ENCODE data around the gene C4orf51.

The C4orf51 gene

DNA sequence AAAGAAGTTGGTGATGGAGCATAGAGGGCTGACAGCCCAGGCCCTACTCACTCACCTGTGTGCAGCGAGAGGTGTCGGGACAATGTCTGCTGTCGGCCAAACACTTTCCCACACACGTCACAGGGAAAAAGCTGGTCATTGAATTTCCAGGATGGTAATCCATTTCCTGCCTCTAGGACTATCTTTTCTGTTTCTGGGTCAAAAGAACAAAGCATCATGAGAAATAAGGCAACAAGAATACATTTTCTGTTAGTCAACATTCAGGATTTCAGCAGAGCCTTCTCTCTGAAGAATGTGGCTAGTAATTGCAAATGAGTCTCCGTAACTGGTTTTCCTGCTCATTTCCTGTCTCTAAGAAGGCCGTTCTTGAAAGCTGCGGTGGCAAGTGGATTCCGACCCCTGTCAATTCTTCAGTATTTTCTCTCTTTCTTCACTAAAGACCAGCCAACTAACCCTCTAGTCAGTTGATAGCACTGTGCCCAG, 99.4 kb downstream of the C4orf51 start:
- DNase-seq (ENCODE audit: insufficient read length, low spot score) (no peak), FAIRE-seq (no peak)
- TF ChIP-seq POLR2A (IDR thresholded peaks at IDR 0.05; ENCODE audit: low read depth, low read length) = no peak

GRCh38 chr4:145781351-145781750, 101.4 kb downstream of the C4orf51 start:
- no peak for TF ChIP-seq POLR2A (IDR thresholded peaks at IDR 0.05; ENCODE audit: low read depth, low read length)
- DNase-seq (ENCODE audit: insufficient read length, low spot score) (no peak), FAIRE-seq (no peak)

All from H54 (cell line).